ENCODE results near the gene AMDHD1.

DNA sequence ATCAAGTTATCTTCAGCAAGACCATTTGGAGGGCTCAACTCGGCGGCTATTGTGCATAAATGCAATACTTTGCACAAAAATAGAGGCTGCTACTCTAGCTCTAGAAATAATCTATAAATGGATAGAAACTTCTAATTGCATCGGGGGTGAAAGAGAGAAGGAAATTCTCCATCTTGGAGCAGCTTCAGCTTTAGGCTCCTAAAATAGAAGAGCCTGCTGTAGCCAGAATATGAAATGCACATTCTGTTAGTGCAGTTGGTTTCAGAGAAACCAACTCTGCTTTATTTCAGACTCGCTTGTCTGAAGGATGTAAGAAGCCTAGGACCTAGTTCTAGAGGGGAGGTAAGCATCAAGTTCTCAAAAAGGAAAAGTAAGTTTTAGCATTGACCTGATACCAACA is 46.3 kb upstream of the AMDHD1 start:
- no peak for TF ChIP-seq CTCF (IDR thresholded peaks at IDR 0.05)
- TF ChIP-seq POLR2A (IDR thresholded peaks at IDR 0.05), result no peak

Measured in testis (tissue), 2 donors.